Activated CD4-positive, alpha-beta T cell treated with anti-CD3 and anti-CD28 coated beads for 36 hours (primary cell): ENCODE results near the gene DCX. TPM values are rescaled to one million over a fixed set of nuclear protein-coding genes. Genes with fewer than 3 reads are reported as not detected.

Experiments used
- ATAC-seq: fragments of 200-7000 bp; cut with Tn5 transposase; one replicate; pipeline ENCODE4 v1.10.0; 2021; ENCODE audit warnings: mild to moderate bottlenecking, moderate library complexity
- CTCF ChIA-PET: fragments of 350-600 bp; sonication (Branson Sonifier 250); formaldehyde crosslinking; loops from one replicate; lab custom pipeline; 2021; ENCODE audit warnings: antibody characterized with exemption; lab: Charles Lee
- POLR2A ChIA-PET: fragments of 350-600 bp; sonication (Branson Sonifier 250); formaldehyde crosslinking; loops from one replicate; lab custom pipeline; 2021; ENCODE audit warnings: antibody characterized with exemption, inconsistent platforms; lab: Charles Lee
- DNase-seq: peaks from one replicate; pipeline ENCODE4 v3.0.0-alpha.2; 2020
- H3K27ac Mint-ChIP-seq: one replicate; pipeline ENCODE4 v1.8.0; 2021; ENCODE audit warnings: mixed read lengths
- H3K27me3 Mint-ChIP-seq: one replicate; pipeline ENCODE4 v1.8.0; 2021; ENCODE audit warnings: mixed read lengths
- H3K36me3 Mint-ChIP-seq: one replicate; pipeline ENCODE4 v1.8.0; 2021; ENCODE audit warnings: low read depth, mixed read lengths
- H3K4me1 Mint-ChIP-seq: one replicate; pipeline ENCODE4 v1.8.0; 2021; ENCODE audit warnings: mixed read lengths
- H3K4me3 Mint-ChIP-seq: one replicate; pipeline ENCODE4 v1.8.0; 2021; ENCODE audit warnings: mild to moderate bottlenecking, moderate library complexity, mixed read lengths
- H3K9me3 Mint-ChIP-seq: one replicate; pipeline ENCODE4 v1.8.0; 2021; ENCODE audit warnings: low read depth, mixed read lengths
- intact Hi-C, 2 experiments: fragments of 100-400 bp; cut with DNase I in 1 of 2; cut with micrococcal nuclease in 1 of 2; formaldehyde crosslinking; loops; one replicate each; pipeline versions ENCODE4 v1.14.2 to v1.15.1; 2022 to 2024; cut with DNase I, micrococcal nuclease
- total RNA-seq, 2 experiments: library from RNA; stranded (reverse); gene quantifications; one replicate each; pipeline ENCODE4 v1.2.3, GENCODE V29; 2021

Gene DCX
- total RNA-seq, 2 experiments from 2014 or later, result not detected

DNA sequence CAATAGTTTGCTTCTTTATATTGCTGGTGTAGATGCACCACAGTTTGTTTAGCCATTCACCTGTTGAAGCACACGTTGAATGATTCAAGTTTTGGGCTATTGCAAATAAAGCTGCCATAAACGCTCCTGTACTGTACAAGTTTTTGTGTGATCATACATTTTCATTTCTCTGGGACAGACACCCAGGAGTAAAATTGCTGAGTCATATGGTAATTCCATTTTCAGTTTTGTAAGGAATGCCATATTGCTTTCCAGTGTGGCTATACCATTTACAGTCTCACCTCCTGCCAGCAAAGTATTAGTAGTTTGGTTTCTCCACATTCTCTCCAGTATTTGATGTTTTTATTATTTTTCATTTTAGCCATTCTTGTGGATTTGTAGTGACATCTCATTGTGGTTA is 109.7 kb downstream of the DCX start:
- DNase-seq (no peak), ATAC-seq (no peak)
- Mint-ChIP-seq H3K27ac (no peak overlapping the region), H3K27me3 (no peaks in the 10 kb centered on the region), H3K9me3 (no peaks in the 10 kb centered on the region), H3K4me1 (no peaks in the 10 kb centered on the region), H3K36me3 (no peaks in the 10 kb centered on the region), H3K4me3 (no peak overlapping the region)
- CTCF ChIA-PET, result no interaction called here
- intact Hi-C loops, result no loop called here
- POLR2A ChIA-PET, result no interaction called here

DNA sequence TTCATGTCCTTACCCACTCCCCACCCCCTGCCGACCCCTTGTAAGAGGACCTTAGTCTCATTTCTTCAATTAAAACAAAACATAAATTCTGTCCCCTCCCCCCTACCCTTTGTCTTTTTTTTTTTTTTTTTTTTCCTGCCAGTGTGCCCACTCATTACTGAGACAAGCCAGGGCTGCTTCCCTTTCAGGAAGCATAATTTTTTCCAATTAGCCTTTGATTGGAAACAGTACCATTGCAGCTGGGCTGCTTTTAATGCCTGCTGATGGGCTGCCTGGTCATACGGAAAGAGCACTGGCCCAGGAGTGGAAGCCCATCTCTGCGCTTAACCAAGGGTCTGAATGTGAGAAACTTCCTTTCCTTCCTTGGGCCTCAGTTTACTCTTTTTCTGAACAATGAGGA is 123.2 kb downstream of the DCX start:
- Mint-ChIP-seq H3K27me3 (peaks cover 2% of the 10 kb centered on the region), H3K27ac (no peak overlapping the region), H3K4me1 (no peaks in the 10 kb centered on the region), H3K4me3 (no peak overlapping the region), H3K36me3 (no peaks in the 10 kb centered on the region), H3K9me3 (no peaks in the 10 kb centered on the region)
- POLR2A ChIA-PET, result no interaction called here
- CTCF ChIA-PET, result interaction anchor here (1.0 kb wide), 1 partner anchor 14 kb away, joined by 3 read pairs; no protein-coding TSS in a partner anchor
- intact Hi-C loops, result no loop called here
- ATAC-seq, result no peak
- no peak for DNase-seq

DNA sequence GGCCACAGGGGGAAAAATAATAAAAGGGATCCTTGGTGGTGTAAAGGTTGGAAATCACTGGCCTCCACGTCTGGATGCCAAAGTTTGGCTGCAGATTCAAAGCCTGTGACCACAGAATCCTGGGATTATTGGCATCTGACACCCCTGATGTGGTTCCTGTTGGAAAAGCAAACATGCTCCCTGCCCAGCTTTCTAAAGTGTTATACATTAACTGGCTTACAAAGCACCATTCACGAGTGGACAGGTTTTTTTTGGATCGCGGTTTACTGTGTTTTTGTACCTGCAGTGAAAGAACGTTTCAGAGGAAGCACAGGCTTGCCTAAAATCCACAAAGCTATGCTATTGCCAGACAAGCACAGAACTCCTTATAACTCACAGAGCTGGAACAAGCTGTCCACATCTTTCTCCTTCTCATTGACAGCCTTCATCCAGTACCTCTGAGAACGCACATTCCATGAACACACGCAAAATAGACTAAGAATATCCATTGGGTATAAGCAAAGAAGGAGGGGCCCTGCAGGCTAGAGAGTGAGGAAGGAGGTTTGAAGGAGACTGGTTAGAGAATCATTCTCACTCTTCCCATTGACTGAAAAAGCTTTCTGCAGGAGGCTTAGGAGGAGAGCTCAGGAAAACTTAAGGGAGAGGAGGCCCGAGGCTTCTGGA is 127.2 kb downstream of the DCX start:
- CTCF ChIA-PET, result no interaction called here
- ATAC-seq, result no peak
- DNase-seq, result no peak
- Mint-ChIP-seq H3K4me3 (no peak overlapping the region), H3K4me1 (no peaks in the 10 kb centered on the region), H3K27me3 (peaks cover 2% of the 10 kb centered on the region), H3K36me3 (no peaks in the 10 kb centered on the region), H3K27ac (no peak overlapping the region), H3K9me3 (no peaks in the 10 kb centered on the region)
- intact Hi-C loops, result no loop called here
- POLR2A ChIA-PET, result no interaction called here

DNA sequence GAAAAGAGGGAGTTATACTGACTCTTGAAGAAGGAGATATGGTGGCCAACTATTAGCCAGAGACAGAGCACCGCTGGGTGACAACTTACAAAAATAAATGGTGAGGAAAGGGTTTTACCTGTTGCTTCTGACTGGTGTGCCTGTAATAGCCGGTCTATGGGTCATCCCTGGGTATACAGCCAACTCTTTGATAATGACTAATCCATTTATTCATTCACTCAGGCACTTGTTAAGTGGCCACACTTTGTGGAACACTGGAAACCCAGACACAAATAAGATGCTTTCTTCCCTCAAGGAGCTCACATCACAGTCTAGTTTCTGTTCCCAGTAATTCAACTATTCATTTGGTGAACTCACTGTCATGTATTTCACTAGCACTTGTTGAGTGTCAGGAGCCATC is 128.5 kb downstream of the DCX start:
- H3K27ac Mint-ChIP-seq, result no peak overlapping the region
- no peaks in the 10 kb centered on the region for H3K4me1 Mint-ChIP-seq
- DNase-seq (no peak), ATAC-seq (no peak)
- no peaks in the 10 kb centered on the region for H3K9me3 Mint-ChIP-seq
- peaks cover 2% of the 10 kb centered on the region for H3K27me3 Mint-ChIP-seq
- intact Hi-C loops, result no loop called here
- POLR2A ChIA-PET, result no interaction called here
- H3K36me3 Mint-ChIP-seq, result no peaks in the 10 kb centered on the region
- CTCF ChIA-PET, result no interaction called here
- H3K4me3 Mint-ChIP-seq, result no peak overlapping the region

DNA sequence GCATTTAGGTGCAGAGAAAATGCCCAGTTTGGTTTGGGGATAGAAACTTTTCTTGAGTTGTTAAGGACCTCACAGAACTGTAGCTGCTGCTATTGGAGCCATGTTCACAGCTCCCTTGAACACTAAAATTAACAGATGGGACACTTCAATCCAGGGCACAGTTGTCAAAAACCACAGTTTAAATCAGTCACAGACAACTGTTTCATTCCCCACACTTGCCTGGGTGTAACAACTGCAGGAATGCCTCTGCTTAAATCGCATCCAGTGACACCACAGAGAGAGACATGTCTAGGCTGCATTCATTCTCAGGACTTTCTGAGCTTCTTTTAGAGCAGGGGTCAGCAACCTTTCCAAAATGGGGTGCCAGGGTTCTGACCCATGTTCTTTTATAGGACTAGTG is 129.0 kb downstream of the DCX start:
- POLR2A ChIA-PET, result no interaction called here
- H3K27me3 Mint-ChIP-seq, result peaks cover 2% of the 10 kb centered on the region
- no peak for DNase-seq
- intact Hi-C loops, result no loop called here
- H3K27ac Mint-ChIP-seq, result no peak overlapping the region
- no peaks in the 10 kb centered on the region for H3K4me1 Mint-ChIP-seq
- no peaks in the 10 kb centered on the region for H3K36me3 Mint-ChIP-seq
- no peak for ATAC-seq
- H3K9me3 Mint-ChIP-seq, result no peaks in the 10 kb centered on the region
- no peak overlapping the region for H3K4me3 Mint-ChIP-seq
- CTCF ChIA-PET, result no interaction called here

DNA sequence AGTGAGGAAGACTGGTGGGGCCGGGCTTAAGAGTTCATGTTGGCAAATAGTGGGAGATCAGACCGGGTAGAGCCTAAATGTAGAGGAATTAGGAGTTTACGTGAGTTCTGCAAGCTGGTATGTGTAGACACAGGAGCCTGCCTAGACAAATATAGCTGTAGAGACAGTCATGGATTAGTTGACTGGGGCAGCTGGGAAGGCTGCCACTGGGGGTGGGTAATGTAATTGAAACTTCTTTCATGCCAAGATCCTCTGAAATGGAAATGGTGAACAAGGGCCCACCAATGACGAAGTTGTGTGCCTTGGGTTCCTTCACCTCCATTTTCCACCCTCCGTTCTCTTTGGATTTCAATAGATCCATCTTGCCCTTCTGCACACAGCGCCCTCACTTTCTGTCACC is 129.9 kb downstream of the DCX start:
- no peaks in the 10 kb centered on the region for H3K9me3 Mint-ChIP-seq
- no peak overlapping the region for H3K27ac Mint-ChIP-seq
- no peaks in the 10 kb centered on the region for H3K4me1 Mint-ChIP-seq
- H3K36me3 Mint-ChIP-seq, result no peaks in the 10 kb centered on the region
- no peaks in the 10 kb centered on the region for H3K27me3 Mint-ChIP-seq
- H3K4me3 Mint-ChIP-seq, result no peak overlapping the region
- no peak for DNase-seq
- CTCF ChIA-PET, result no interaction called here
- intact Hi-C loops, result no loop called here
- POLR2A ChIA-PET, result no interaction called here
- ATAC-seq, result no peak

DNA sequence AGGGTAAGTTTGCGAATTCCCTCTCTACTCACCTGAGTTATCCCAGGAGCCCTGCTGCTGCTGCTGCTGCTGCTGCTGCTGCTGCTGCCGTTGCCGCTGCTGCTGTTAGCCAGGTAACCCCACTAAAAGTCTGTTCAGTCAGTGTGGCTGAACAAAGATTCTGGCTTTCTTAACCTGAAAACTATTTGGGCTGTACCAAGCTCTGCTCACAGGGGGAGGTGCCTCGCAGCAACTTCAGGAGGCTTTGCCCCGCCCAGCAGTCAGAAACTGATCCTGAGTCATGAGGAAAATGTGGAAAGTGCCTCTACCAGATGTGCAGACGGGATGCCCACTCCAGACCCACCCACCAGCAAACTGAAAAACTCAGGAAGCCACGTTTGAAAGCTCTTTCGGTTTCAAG is 141.7 kb downstream of the DCX start, which contains the start of gene CAPN6:
TSS of gene CAPN6 (minus strand) at position 145 of the 400 bp plus-strand sequence. CDS start 6,547 bp downstream, outside the sequence.
- Mint-ChIP-seq H3K4me3 (no peak within 1 kb of the TSS), H3K36me3 (no peaks in the 10 kb centered on the region), H3K4me1 (no peaks in the 10 kb centered on the region), H3K9me3 (no peaks in the 10 kb centered on the region), H3K27me3 (no peaks in the 10 kb centered on the region), H3K27ac (no peak within 1 kb of the TSS)
- CTCF ChIA-PET, result no interaction called here
- POLR2A ChIA-PET, result no interaction called here
- DNase-seq (no peak), ATAC-seq (no peak)
- intact Hi-C loops, result no loop called here

DNA sequence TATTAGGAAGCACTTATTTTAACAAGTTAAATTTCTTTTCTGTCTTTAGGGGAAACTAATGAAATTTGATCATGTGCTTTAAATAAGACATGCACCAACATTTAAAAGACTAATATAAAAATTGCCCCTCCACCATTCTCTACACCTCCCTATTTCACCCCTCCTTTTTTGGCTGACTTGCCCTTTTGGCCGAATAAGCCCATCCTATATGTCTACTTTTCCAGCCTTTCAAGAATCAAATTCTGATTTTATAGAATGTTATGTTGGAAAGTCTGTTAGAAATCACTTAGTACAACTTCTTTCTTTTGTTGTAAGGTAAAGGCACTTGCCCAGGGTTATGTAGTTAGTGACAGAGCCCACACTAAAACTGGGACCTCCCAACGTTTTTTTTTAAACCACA is 143.5 kb downstream of the DCX start:
- ATAC-seq (no peak), DNase-seq (no peak)
- H3K36me3 Mint-ChIP-seq, result no peaks in the 10 kb centered on the region
- H3K9me3 Mint-ChIP-seq, result no peaks in the 10 kb centered on the region
- no peaks in the 10 kb centered on the region for H3K4me1 Mint-ChIP-seq
- CTCF ChIA-PET, result no interaction called here
- POLR2A ChIA-PET, result no interaction called here
- no peak overlapping the region for H3K27ac Mint-ChIP-seq
- H3K27me3 Mint-ChIP-seq, result peaks cover 3% of the 10 kb centered on the region
- no peak overlapping the region for H3K4me3 Mint-ChIP-seq
- intact Hi-C loops, result no loop called here

DNA sequence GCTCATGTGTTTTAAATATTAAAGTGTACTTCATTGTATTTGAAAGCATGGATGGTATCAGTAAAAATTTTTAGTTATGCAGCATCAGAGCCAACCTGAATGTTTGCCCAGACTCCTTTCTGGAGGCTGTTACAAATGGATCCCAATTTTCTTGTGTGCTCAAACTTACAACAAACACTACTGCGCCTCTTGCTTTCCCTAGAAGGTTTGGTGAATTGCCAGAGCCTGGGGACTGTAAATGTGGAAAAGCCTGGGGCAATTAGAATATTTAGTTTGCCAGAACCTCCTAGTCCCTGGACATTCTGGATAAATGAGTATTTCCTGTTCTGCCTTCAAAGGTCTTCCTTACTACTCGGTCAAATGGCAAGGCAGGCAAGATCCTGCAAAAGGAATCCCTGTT is 146.5 kb downstream of the DCX start:
- DNase-seq, result no peak
- Mint-ChIP-seq H3K4me3 (no peak overlapping the region), H3K4me1 (no peaks in the 10 kb centered on the region), H3K36me3 (no peaks in the 10 kb centered on the region), H3K9me3 (no peaks in the 10 kb centered on the region), H3K27me3 (peaks cover 3% of the 10 kb centered on the region), H3K27ac (no peak overlapping the region)
- no peak for ATAC-seq
- intact Hi-C loops, result no loop called here
- ChIA-PET POLR2A (no interaction called here), CTCF (no interaction called here)

DNA sequence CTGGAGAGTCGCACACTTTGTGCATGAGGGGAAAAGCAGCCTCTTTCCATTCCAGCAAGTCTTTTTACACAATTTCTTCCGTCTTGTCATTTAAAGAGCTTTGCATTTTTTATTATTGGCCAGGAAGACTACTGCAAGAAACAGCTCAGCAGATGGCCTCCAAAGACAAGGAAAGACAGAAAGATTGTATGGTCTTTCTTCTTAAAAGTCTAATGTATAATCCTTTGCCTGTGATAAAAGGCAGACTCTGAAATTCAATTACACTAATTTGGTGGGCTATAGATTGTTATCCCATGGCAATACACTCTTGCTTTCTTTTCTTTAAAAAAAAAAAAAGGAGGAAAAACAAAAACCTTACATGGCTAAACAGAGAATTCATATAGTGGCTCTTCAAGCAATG is 147.6 kb downstream of the DCX start:
- ChIA-PET POLR2A (no interaction called here), CTCF (no interaction called here)
- H3K27me3 Mint-ChIP-seq, result peaks cover 3% of the 10 kb centered on the region
- H3K4me1 Mint-ChIP-seq, result no peaks in the 10 kb centered on the region
- intact Hi-C loops, result no loop called here
- DNase-seq (no peak), ATAC-seq (no peak)
- H3K27ac Mint-ChIP-seq, result no peak overlapping the region
- no peak overlapping the region for H3K4me3 Mint-ChIP-seq
- H3K9me3 Mint-ChIP-seq, result no peaks in the 10 kb centered on the region
- no peaks in the 10 kb centered on the region for H3K36me3 Mint-ChIP-seq

DNA sequence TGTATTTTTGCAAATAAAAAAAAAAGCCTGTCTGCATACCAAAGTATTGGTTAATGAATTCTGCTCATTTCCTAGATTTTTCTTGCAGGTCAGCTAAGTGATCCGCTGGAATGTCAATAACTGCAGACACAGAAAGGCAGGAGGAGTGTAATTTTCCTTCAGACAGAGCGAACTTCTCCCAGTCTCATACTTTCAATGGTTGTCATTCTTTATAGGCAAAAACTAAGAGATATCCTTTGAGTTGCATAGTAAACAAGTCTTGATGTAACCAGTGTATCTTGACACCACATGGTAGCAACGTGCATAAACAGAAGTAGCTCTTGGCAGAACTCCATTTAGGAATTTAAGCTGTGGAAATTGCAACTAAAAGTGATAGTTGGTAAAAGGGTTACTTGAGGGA is 149.9 kb downstream of the DCX start:
- ChIA-PET CTCF (no interaction called here), POLR2A (no interaction called here)
- H3K27me3 Mint-ChIP-seq, result peaks cover 3% of the 10 kb centered on the region
- H3K27ac Mint-ChIP-seq, result no peak overlapping the region
- no peaks in the 10 kb centered on the region for H3K9me3 Mint-ChIP-seq
- DNase-seq (no peak), ATAC-seq (no peak)
- no peaks in the 10 kb centered on the region for H3K4me1 Mint-ChIP-seq
- intact Hi-C loops, result no loop called here
- H3K4me3 Mint-ChIP-seq, result no peak overlapping the region
- no peaks in the 10 kb centered on the region for H3K36me3 Mint-ChIP-seq

DNA sequence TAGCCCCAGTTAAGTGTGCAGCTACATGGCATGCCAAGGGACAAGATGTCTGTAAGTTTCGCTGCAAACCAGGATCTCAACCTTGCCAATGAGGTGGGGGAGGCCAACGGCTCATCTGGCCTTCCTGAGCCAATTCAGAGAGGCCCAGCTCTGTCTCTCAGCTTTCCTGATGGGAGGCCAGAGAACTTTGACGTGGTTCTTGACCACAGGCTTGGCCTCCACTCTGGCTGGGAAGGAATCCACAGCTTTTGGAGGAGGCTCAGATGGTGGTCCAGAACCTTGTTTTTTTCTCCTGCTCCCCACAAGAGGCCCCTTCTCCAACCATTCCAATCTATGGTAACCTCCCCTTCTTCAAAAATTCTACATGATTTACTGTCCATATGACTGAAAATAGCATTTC is 151.5 kb downstream of the DCX start:
- H3K27ac Mint-ChIP-seq, result no peak overlapping the region
- DNase-seq (no peak), ATAC-seq (no peak)
- no peaks in the 10 kb centered on the region for H3K36me3 Mint-ChIP-seq
- ChIA-PET CTCF (interaction anchor here (0.5 kb wide), 1 partner anchor 415 kb away, joined by 4 read pairs; no protein-coding TSS in a partner anchor), POLR2A (no interaction called here)
- intact Hi-C loops, result no loop called here
- no peaks in the 10 kb centered on the region for H3K4me1 Mint-ChIP-seq
- no peaks in the 10 kb centered on the region for H3K9me3 Mint-ChIP-seq
- H3K27me3 Mint-ChIP-seq, result peaks cover 3% of the 10 kb centered on the region
- H3K4me3 Mint-ChIP-seq, result no peak overlapping the region
